H1 (cell line): ENCODE measurements around the gene ZPR1. TPM values are rescaled to one million over a fixed set of nuclear protein-coding genes. Genes with fewer than 3 reads are reported as not detected.

ENCODE experiments used
- CTCF ChIA-PET: fragments of 300-600 bp; sonication (Branson Sonifier 250); formaldehyde crosslinking; loops from one replicate; lab custom pipeline; 2021; ENCODE audit not compliant: partially characterized antibody; lab: Charles Lee
- POLR2A ChIA-PET: fragments of 300-600 bp; sonication (Branson Sonifier 250); formaldehyde crosslinking; loops from one replicate; lab custom pipeline; 2021; ENCODE audit warnings: inconsistent platforms; ENCODE audit not compliant: partially characterized antibody; lab: Charles Lee
- DNase-seq, 2 experiments: peaks; one replicate each; pipeline versions ENCODE4 v3.0.0 to v3.0.0-alpha.2; 2010 to 2022; ENCODE audit warnings: low spot score in 2 of 2, low read depth in 1 of 2, mixed read lengths in 1 of 2
- FAIRE-seq: peaks from 2 replicates; lab custom pipeline; 2011; peaks lifted over from hg19 to GRCh38; lab: Jason Lieb, UNC
- H2AFZ ChIP-seq: 2 replicates; pipeline ENCODE4 v1.8.1; 2012; ENCODE audit warnings: low read length, inconsistent platforms
- H2AK5ac ChIP-seq: 2 replicates; pipeline ENCODE4 v1.6.1; 2013; ENCODE audit warnings: low read depth, low read length
- H2BK120ac ChIP-seq: replicated peaks from 2 replicates; pipeline ENCODE3; 2013; ENCODE audit warnings: low read depth, low read length, inconsistent platforms
- H2BK12ac ChIP-seq: 2 replicates; pipeline ENCODE4 v1.6.1; 2013; ENCODE audit warnings: low read depth, low read length
- H2BK15ac ChIP-seq: 2 replicates; pipeline ENCODE4 v1.6.1; 2013; ENCODE audit warnings: low read length
- H2BK20ac ChIP-seq: 2 replicates; pipeline ENCODE4 v1.6.1; 2013; ENCODE audit warnings: low read length
- H2BK5ac ChIP-seq: 2 replicates; pipeline ENCODE4 v1.6.1; 2013; ENCODE audit warnings: low read depth, low read length
- H3K14ac ChIP-seq: 2 replicates; pipeline ENCODE4 v1.6.1; 2013; ENCODE audit warnings: inconsistent platforms; ENCODE audit not compliant: insufficient read length
- H3K18ac ChIP-seq: 2 replicates; pipeline ENCODE4 v1.6.1; 2013; ENCODE audit warnings: low read length; ENCODE audit errors: extremely low read depth
- H3K23ac ChIP-seq: 2 replicates; pipeline ENCODE4 v1.6.1; 2013; ENCODE audit warnings: inconsistent platforms; ENCODE audit not compliant: insufficient read length
- H3K23me2 ChIP-seq: 2 replicates; pipeline ENCODE4 v1.6.1; 2013; ENCODE audit warnings: low read depth, low read length
- H3K27ac ChIP-seq: 2 replicates; pipeline ENCODE4 v1.6.1; 2011; ENCODE audit warnings: low read depth, low read length, inconsistent platforms
- H3K27me3 ChIP-seq, 4 experiments: replicated peaks in 1 of 4; 1 replicate in 1 of 4; 2 replicates in 3 of 4; pipeline versions ENCODE4 v1.6.1 to v1.8.1; 2011 to 2013; ENCODE audit warnings: low read length in 3 of 4, mild to moderate bottlenecking in 3 of 4, inconsistent platforms in 2 of 4, mixed read lengths in 2 of 4, moderate library complexity in 1 of 4; ENCODE audit not compliant: control insufficient read depth in 3 of 4, insufficient read depth in 3 of 4; ENCODE audit errors: extremely low read depth in 1 of 4
- H3K36me3 ChIP-seq, 4 experiments: 2 replicates each; pipeline versions ENCODE4 v1.6.1 to v1.8.1; 2011 to 2013; ENCODE audit warnings: mild to moderate bottlenecking in 4 of 4, low read length in 3 of 4, moderate library complexity in 2 of 4, control low read depth in 1 of 4, inconsistent platforms in 1 of 4; ENCODE audit not compliant: insufficient read depth in 4 of 4, control insufficient read depth in 2 of 4
- H3K4ac ChIP-seq: replicated peaks from 2 replicates; pipeline ENCODE3; 2013; ENCODE audit warnings: low read length, low read depth, mixed read lengths, inconsistent platforms; ENCODE audit not compliant: insufficient read length
- H3K4me1 ChIP-seq, 4 experiments: replicated peaks in 1 of 4; 1 replicate in 1 of 4; 2 replicates in 3 of 4; pipeline versions ENCODE4 v1.6.1 to v1.8.1; 2011 to 2013; ENCODE audit warnings: low read length in 3 of 4, inconsistent platforms in 2 of 4, mixed read lengths in 1 of 4; ENCODE audit not compliant: insufficient read depth in 4 of 4, control insufficient read depth in 3 of 4
- H3K4me2 ChIP-seq, 2 experiments: 2 replicates each; pipeline versions ENCODE4 v1.6.1 to v1.8.1; 2011 to 2013; ENCODE audit warnings: low read depth in 2 of 2, low read length in 2 of 2, control low read depth in 1 of 2, inconsistent platforms in 1 of 2, mild to moderate bottlenecking in 1 of 2; ENCODE audit not compliant: insufficient read depth in 1 of 2
- H3K4me3 ChIP-seq, 4 experiments: fragments of 200-600, 300-600 bp in 1 of 4; sonication (generic), shearing (Covaris generic), sonication (Bioruptor Twin) in 1 of 4; 2 replicates each; pipeline versions ENCODE4 v1.5.1 to v1.8.1; 2011 to 2016; ENCODE audit warnings: low read length in 4 of 4, low read depth in 3 of 4, control low read depth in 2 of 4, inconsistent platforms in 2 of 4, mild to moderate bottlenecking in 2 of 4, mixed read lengths in 1 of 4, moderate library complexity in 1 of 4; ENCODE audit not compliant: insufficient read depth in 2 of 4; ENCODE audit errors: extremely low read depth in 1 of 4
- H3K56ac ChIP-seq: replicated peaks from 2 replicates; pipeline ENCODE3; 2013; ENCODE audit warnings: low read depth, mild to moderate bottlenecking, mixed read lengths, low read length, inconsistent platforms; ENCODE audit not compliant: insufficient read length
- H3K79me1 ChIP-seq: 2 replicates; pipeline ENCODE4 v1.6.1; 2013; ENCODE audit warnings: low read depth, low read length, control low read depth
- H3K79me2 ChIP-seq, 2 experiments: 2 replicates each; pipeline versions ENCODE4 v1.6.1 to v1.8.1; 2012 to 2013; ENCODE audit warnings: low read length in 2 of 2, mild to moderate bottlenecking in 2 of 2, inconsistent platforms in 1 of 2; ENCODE audit not compliant: insufficient read depth in 2 of 2, control insufficient read depth in 1 of 2
- H3K9ac ChIP-seq, 4 experiments: replicated peaks in 1 of 4; 1 replicate in 1 of 4; 2 replicates in 3 of 4; pipeline versions ENCODE4 v1.6.1 to v1.8.1; 2011 to 2013; ENCODE audit warnings: low read depth in 3 of 4, low read length in 3 of 4, control low read depth in 2 of 4, mild to moderate bottlenecking in 2 of 4, moderate library complexity in 2 of 4, inconsistent platforms in 1 of 4; ENCODE audit errors: extremely low read depth in 1 of 4
- H3K9me3 ChIP-seq, 2 experiments: 2 replicates each; pipeline versions ENCODE4 v1.6.1 to v1.8.1; 2012 to 2013; ENCODE audit warnings: mild to moderate bottlenecking in 2 of 2, moderate library complexity in 2 of 2, control low read depth in 1 of 2, inconsistent platforms in 1 of 2, low read depth in 1 of 2, low read length in 1 of 2, mixed read lengths in 1 of 2; ENCODE audit not compliant: insufficient read depth in 2 of 2
- H4K20me1 ChIP-seq, 2 experiments: replicated peaks in 1 of 2; 2 replicates each; pipeline versions ENCODE3 to v1.8.1; 2011 to 2013; ENCODE audit warnings: inconsistent platforms in 2 of 2, low read length in 2 of 2, mild to moderate bottlenecking in 1 of 2; ENCODE audit not compliant: insufficient read depth in 2 of 2, control insufficient read depth in 1 of 2
- H4K5ac ChIP-seq: 2 replicates; pipeline ENCODE4 v1.6.1; 2013; ENCODE audit warnings: low read length, low read depth, mixed read lengths, inconsistent platforms; ENCODE audit not compliant: insufficient read length
- H4K8ac ChIP-seq: 2 replicates; pipeline ENCODE4 v1.8.0; 2013; ENCODE audit warnings: mild to moderate bottlenecking, moderate library complexity, low read length, inconsistent platforms; ENCODE audit not compliant: insufficient read depth; ENCODE audit errors: extremely low read depth
- H4K91ac ChIP-seq: replicated peaks from 2 replicates; pipeline ENCODE3; 2013; ENCODE audit warnings: low read length, mixed read lengths, inconsistent platforms; ENCODE audit not compliant: insufficient read length
- ATF2 ChIP-seq: IDR thresholded peaks from 2 replicates; pipeline ENCODE4 v1.6.1; 2012; ENCODE audit warnings: low read length, inconsistent platforms
- BCL11A ChIP-seq, 2 experiments: IDR thresholded peaks; one replicate each; pipeline ENCODE4 v1.6.1; 2011; ENCODE audit warnings: low read depth in 2 of 2, low read length in 2 of 2, mild to moderate bottlenecking in 2 of 2
- CBX8 ChIP-seq: fragments of 300-800, 300-1000 bp; sonication (generic); IDR thresholded peaks from 2 replicates; pipeline ENCODE4 v1.7.1; 2016; ENCODE audit warnings: low read depth, low read length, borderline replicate concordance
- EZH2 ChIP-seq: fragments of 200-600 bp; sonication (generic); IDR thresholded peaks from 2 replicates; pipeline ENCODE4 v1.7.1; 2012; ENCODE audit warnings: low read depth, mild to moderate bottlenecking, moderate library complexity, low read length, inconsistent platforms; ENCODE audit not compliant: severe bottlenecking
- JUN ChIP-seq: IDR thresholded peaks from 2 replicates; pipeline ENCODE4 v1.6.1; 2011; ENCODE audit warnings: low read depth, mild to moderate bottlenecking, improper control_type of control experiment, low read length
- POLR2A ChIP-seq, 2 experiments: IDR thresholded peaks; 1 replicate in 1 of 2; 2 replicates in 1 of 2; pipeline ENCODE4 v1.6.1; 2011; ENCODE audit warnings: low read depth in 2 of 2, low read length in 2 of 2, mild to moderate bottlenecking in 2 of 2; ENCODE audit errors: control extremely low read depth in 1 of 2
- SUZ12 ChIP-seq: fragments of 200-600 bp; sonication (generic); IDR thresholded peaks from 2 replicates; pipeline ENCODE4 v1.6.1; 2012; ENCODE audit warnings: mild to moderate bottlenecking, inconsistent platforms, low read length, moderate library complexity, mixed read lengths
- TAF1 ChIP-seq: IDR thresholded peaks from 2 replicates; pipeline ENCODE4 v1.6.1; 2011; ENCODE audit warnings: mild to moderate bottlenecking, low read depth, low read length
- WGBS, 2 experiments: shearing (Covaris generic) in 1 of 2; methylation state at CpG; one replicate each; pipeline versions ENCODE4 v1.1.6 to v1.1.7; 2013 to 2015; ENCODE audit warnings: low lambda C conversion rate in 2 of 2, mixed read lengths in 2 of 2, inconsistent platforms in 1 of 2, low coverage in 1 of 2, missing lambda C conversion rate in 1 of 2; ENCODE audit not compliant: insufficient replicate concordance in 2 of 2, insufficient coverage in 1 of 2, insufficient read length in 1 of 2; ENCODE audit errors: extremely low coverage in 1 of 2, missing lambda C conversion rate in 1 of 2; 5-methylcytosine and 5-hydroxymethylcytosine counted together
- polyA plus RNA-seq, 7 experiments: library from polyadenylated mRNA; depleted of rRNA in 3 of 7; stranded (reverse) in 5 of 7; unstranded in 2 of 7; fragments of >200 nt in 5 of 7; fragments of 200-250 nt in 2 of 7; gene quantifications; 1 replicate in 5 of 7; 2 replicates in 1 of 7; 4 replicates in 1 of 7; pipeline versions ENCODE4 v1.2.1 to v1.2.3, GENCODE V29; 2011 to 2013; ENCODE audit warnings: missing spikeins in 2 of 7, mixed read lengths in 2 of 7
- total RNA-seq: library from RNA; stranded (reverse); fragmentation: NEBNext Ultra II Directional; extraction: Animal tissue kit (Norgen Biotek cat#: 25700); gene quantifications from 2 replicates; pipeline ENCODE4 v1.2.1, GENCODE V29; 2021

Gene ZPR1
- total and polyA plus RNA-seq, 2 of the 8 experiments (the other 6 are each of a cell fraction or from before 2014, with no cell fraction given), result 36.7 to 70.5 TPM

GRCh38 chr11:116792144-116792868 is 4.5 kb upstream of the ZPR1 start:
- Histone ChIP-seq H3K9me3 (no peaks in the 10 kb centered on the region), H3K4me2 (peak overlapping the region in 1 of 2 experiments; percentile 10; a peak in 1 of 4 replicates), H4K20me1 (no peaks in the 10 kb centered on the region), H3K79me2 (peaks cover 0 to 4% of the 10 kb centered on the region in 2 experiments; a peak in 2 of 4 replicates), H3K79me1 (no peaks in the 10 kb centered on the region), H3K23me2 (peaks cover 7% of the 10 kb centered on the region), H2AFZ (peak overlapping the region; percentile 46), H3K4me1 (peaks cover 4 to 7% (median 5%) of the 10 kb centered on the region in 4 experiments), H4K5ac (no peak overlapping the region), H3K14ac (no peak overlapping the region), H4K91ac (no peak overlapping the region), H4K8ac (peak overlapping the region; percentile 28; the same call in 1 of the 2 replicates), H3K23ac (no peak overlapping the region), H3K9ac (no peak overlapping the region), H3K56ac (no peak overlapping the region), H3K4me3 (no peak overlapping the region), H3K36me3 (no peaks in the 10 kb centered on the region), H2BK5ac (no peak overlapping the region), H3K27me3 (peaks cover 0 to 11% (median 3%) of the 10 kb centered on the region in 4 experiments; a peak in 4 of 7 replicates), H3K18ac (no peak overlapping the region), H2BK15ac (0 out of 2 replicates have a peak overlapping the region, but pooled peaks have one; percentile 75), H3K4ac (no peak overlapping the region), H2BK20ac (no peak overlapping the region), H2AK5ac (no peak overlapping the region), H2BK120ac (no peak overlapping the region), H2BK12ac (no peak overlapping the region), H3K27ac (no peak overlapping the region)
- POLR2A ChIA-PET, result interaction anchor here (2.8 kb wide), 1 partner anchor 43 kb away, joined by 16 read pairs; no protein-coding TSS in a partner anchor
- FAIRE-seq (no peak), DNase-seq (no peak)
- TF ChIP-seq CBX8, result no peak
- no peak for TF ChIP-seq BCL11A (IDR thresholded peaks at IDR 0.05; ENCODE audit: low read depth in 2 of 2, low read length in 2 of 2)
- no peak for TF ChIP-seq EZH2
- no peak for TF ChIP-seq JUN
- TF ChIP-seq ATF2, result no peak
- TF ChIP-seq TAF1, result no peak
- TF ChIP-seq POLR2A (IDR thresholded peaks at IDR 0.05; ENCODE audit: control extremely low read depth in 1 of 2, low read depth in 2 of 2, low read length in 2 of 2), result no peak
- no peak for TF ChIP-seq SUZ12
- 90% methylated on average over 8 of the region's 8 CpGs; no CpG with 5 or more reads in 1 of the 2 experiments for whole genome bisulfite sequencing, 2 experiments
- CTCF ChIA-PET, result interaction anchor here (0.6 to 12.1 kb wide), 17 partner anchors 8 to 389 kb away, joined by 3 to 237 read pairs (median 4); partner anchors contain the start of genes APOA1, APOA4 and APOC3
